ENCODE results near the gene BBS9.

Gene BBS9

GRCh38 chr7:33604056-33604455 lies 474.7 kb downstream of the BBS9 start:
- DNase-seq (ENCODE audit: low read depth) = peak; percentile 23
- no peak overlapping the region for H3K4me3 ChIP-seq (ENCODE audit: low read length)

DNA sequence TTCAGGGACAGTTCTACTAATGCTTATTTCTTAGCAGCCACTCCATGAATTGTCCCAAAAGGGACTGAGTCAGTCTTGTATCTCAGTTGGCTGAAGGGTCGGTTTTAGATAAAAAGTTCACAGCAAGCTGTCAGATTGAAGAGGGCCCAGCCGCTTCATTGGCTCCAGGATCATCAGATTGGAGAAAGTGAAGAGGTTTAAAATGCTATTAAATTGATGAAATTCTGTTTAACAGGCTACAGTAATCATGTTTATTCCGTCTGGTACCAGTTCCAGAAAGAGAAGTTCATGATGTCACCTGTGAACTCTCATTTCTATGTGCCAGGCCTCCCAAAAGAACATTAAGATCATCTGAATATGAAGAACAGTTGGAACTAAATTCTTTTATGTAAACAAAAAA lies 481.6 kb downstream of the BBS9 start:
- no peak for DNase-seq (ENCODE audit: low read depth)
- TF ChIP-seq, protein P1, sequence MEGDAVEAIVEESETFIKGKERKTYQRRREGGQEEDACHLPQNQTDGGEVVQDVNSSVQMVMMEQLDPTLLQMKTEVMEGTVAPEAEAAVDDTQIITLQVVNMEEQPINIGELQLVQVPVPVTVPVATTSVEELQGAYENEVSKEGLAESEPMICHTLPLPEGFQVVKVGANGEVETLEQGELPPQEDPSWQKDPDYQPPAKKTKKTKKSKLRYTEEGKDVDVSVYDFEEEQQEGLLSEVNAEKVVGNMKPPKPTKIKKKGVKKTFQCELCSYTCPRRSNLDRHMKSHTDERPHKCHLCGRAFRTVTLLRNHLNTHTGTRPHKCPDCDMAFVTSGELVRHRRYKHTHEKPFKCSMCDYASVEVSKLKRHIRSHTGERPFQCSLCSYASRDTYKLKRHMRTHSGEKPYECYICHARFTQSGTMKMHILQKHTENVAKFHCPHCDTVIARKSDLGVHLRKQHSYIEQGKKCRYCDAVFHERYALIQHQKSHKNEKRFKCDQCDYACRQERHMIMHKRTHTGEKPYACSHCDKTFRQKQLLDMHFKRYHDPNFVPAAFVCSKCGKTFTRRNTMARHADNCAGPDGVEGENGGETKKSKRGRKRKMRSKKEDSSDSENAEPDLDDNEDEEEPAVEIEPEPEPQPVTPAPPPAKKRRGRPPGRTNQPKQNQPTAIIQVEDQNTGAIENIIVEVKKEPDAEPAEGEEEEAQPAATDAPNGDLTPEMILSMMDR (IDR thresholded peaks at IDR 0.05; ENCODE audit: insufficient read depth, low read depth, low read length, missing control alignments) = no peak
- H3K4me3 ChIP-seq (ENCODE audit: low read length) = no peak overlapping the region

More at GRCh38 chr7:33604056-33604455, 474.7 kb downstream of the BBS9 start:
- TF ChIP-seq, protein P1 (IDR thresholded peaks at IDR 0.05; ENCODE audit: insufficient read depth, low read depth, low read length, missing control alignments) = no peak

DNA sequence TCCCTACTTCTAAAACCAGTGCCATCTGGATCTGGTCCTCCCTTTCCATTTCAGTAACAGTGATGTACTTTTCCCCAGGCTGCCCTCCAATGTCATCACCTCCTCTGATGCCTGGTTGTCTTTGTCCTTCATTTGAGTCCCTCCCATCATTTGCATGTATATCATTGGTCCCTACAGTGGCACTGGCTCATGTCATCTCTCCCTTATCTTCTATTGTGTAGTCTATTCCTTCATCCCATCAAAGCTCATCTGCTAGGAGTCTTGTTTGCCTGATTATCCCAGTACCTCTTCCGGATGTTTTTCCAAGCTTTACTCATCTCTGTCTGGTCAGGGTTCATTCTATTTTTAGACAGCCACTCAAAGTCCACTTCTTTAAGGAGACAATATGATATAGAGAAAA lies 483.1 kb downstream of the BBS9 start:
- DNase-seq (ENCODE audit: low read depth) = no peak
- TF ChIP-seq, protein P1 (IDR thresholded peaks at IDR 0.05; ENCODE audit: insufficient read depth, low read depth, low read length, missing control alignments) = no peak
- no peak overlapping the region for H3K4me3 ChIP-seq (ENCODE audit: low read length)

- DNase-seq (ENCODE audit: low read depth) = peak; percentile 45
- no peak overlapping the region for H3K4me3 ChIP-seq (ENCODE audit: low read length)
- TF ChIP-seq, protein P1 (IDR thresholded peaks at IDR 0.05; ENCODE audit: insufficient read depth, low read depth, low read length, missing control alignments) = no peak
Measured at GRCh38 chr7:33614357-33615117, 485.2 kb downstream of the BBS9 start.

GRCh38 chr7:33616752-33617151 lies 487.4 kb downstream of the BBS9 start:
- DNase-seq (ENCODE audit: low read depth) = no peak
- H3K4me3 ChIP-seq (ENCODE audit: low read length) = no peak overlapping the region
- TF ChIP-seq, protein P1 (IDR thresholded peaks at IDR 0.05; ENCODE audit: insufficient read depth, low read depth, low read length, missing control alignments) = no peak

DNA sequence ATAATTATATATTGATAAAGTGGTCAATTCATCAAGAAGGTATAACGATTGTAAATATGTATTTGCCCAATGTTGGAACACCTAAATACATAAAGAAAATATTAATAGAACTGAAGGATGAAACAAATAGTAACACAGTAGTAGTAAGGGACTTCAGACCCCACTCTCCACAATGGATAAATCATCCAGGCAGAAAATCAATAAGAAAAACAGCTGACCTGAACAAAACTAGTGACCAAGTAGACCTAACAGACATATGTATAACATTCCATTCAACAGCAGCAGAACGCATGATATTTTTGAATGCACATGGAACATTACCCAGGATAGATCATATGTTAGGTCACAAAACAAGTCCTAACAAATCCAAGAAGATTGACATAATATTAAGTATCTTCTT lies 489.9 kb downstream of the BBS9 start:
- no peak for DNase-seq (ENCODE audit: low read depth)
- TF ChIP-seq, protein P1 (IDR thresholded peaks at IDR 0.05; ENCODE audit: insufficient read depth, low read depth, low read length, missing control alignments) = no peak
- no peak overlapping the region for H3K4me3 ChIP-seq (ENCODE audit: low read length)

DNA sequence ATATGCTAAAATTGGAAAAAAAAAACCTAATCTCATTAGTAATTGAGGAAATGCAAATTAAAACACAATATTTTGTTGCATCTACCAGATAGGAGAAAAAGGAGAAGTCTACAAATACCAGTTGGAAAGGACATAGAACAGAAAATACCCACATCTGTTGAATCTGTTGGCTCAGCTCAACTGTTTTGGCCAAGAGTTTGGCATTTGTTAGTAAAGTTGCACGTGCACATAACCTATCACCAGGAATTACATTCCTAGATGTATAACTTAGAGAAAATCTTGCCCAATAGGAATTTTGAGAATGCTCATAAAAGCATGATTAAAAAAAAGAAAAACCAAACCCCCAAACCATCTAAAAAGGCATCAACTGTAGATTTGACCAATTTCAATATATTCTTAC lies 493.9 kb downstream of the BBS9 start:
- no peak for DNase-seq (ENCODE audit: low read depth)
- TF ChIP-seq, protein P1 (IDR thresholded peaks at IDR 0.05; ENCODE audit: insufficient read depth, low read depth, low read length, missing control alignments) = no peak
- no peak overlapping the region for H3K4me3 ChIP-seq (ENCODE audit: low read length)
